HUES48 (cell line): ENCODE data around the gene MTUS2.

ENCODE experiments used
- H3K27ac ChIP-seq: one replicate; pipeline ENCODE4 v1.7.0; 2013; ENCODE audit warnings: low read depth, low read length, inconsistent platforms
- H3K27me3 ChIP-seq: 2 replicates; pipeline ENCODE4 v1.6.1; 2013; ENCODE audit warnings: mild to moderate bottlenecking, low read length; ENCODE audit not compliant: control insufficient read depth, insufficient read depth
- H3K36me3 ChIP-seq: 2 replicates; pipeline ENCODE4 v1.6.1; 2013; ENCODE audit warnings: low read length; ENCODE audit not compliant: control insufficient read depth, insufficient read depth
- H3K4me1 ChIP-seq: 2 replicates; pipeline ENCODE4 v1.6.1; 2013; ENCODE audit warnings: mild to moderate bottlenecking, low read length; ENCODE audit not compliant: control insufficient read depth, insufficient read depth
- H3K4me3 ChIP-seq: 2 replicates; pipeline ENCODE4 v1.5.1; 2013; ENCODE audit warnings: mild to moderate bottlenecking, low read depth, low read length
- H3K9ac ChIP-seq: 2 replicates; pipeline ENCODE4 v1.6.1; 2013; ENCODE audit warnings: mild to moderate bottlenecking, low read depth, low read length, moderate library complexity
- H3K9me3 ChIP-seq: 2 replicates; pipeline ENCODE4 v1.6.1; 2013; ENCODE audit warnings: low read length; ENCODE audit not compliant: control insufficient read depth, insufficient read depth

The MTUS2 gene

DNA sequence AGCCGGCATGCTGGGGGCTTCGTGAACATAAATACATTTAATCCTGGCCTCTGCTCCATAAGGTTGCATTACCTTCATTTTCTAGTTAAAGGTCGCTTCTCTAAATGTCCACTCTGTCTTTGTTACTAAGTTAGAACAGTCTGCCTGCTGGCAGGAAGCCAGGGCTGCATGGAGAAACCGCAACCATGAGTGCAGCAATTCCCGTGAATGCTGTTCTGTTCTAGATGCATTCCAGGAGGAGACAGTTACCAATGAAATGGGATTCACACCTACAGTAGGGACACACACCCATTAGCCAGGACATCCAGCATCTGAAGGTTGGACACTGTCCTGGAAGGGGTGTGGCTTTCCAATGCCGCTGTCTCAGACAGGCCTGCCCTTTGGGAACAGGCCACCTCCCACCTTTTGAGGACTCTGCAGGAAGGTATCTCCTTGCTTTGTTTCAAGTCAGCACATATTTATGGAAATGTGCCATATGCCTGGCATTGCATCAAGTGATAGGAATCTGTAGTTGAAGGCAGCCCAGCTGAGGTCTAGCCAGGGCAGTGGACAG lies 645.7 kb downstream of the MTUS2 start:
- H3K27ac ChIP-seq = no peak overlapping the region

DNA sequence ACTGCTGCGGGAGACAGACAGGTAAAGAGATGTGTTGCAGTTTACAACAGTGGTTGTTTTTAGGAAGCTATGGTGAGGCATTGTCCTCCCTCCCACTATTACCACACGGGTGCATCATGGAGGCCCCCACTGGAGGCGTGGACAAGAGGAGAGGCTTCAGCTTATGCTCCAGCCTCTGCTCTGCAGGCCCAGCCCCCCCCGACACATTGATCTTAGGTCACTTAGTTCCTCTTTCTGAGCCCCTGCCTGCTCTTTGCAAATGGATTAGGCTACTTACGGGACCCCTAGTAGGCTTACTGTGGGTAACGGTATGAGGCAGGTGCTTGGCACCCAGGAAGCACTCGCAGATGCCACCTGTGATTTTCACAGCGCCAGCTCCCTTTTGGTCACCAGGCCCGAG lies 651.4 kb downstream of the MTUS2 start:
- H3K4me1 ChIP-seq = no peaks in the 10 kb centered on the region
- H3K4me3 ChIP-seq = no peak overlapping the region

More for the DNA sequence above, 645.7 kb downstream of the MTUS2 start:
- H3K36me3 ChIP-seq = no peaks in the 10 kb centered on the region
- H3K27me3 ChIP-seq = no peaks in the 10 kb centered on the region
- no peaks in the 10 kb centered on the region for H3K4me1 ChIP-seq
- no peak overlapping the region for H3K4me3 ChIP-seq
- no peak overlapping the region for H3K9ac ChIP-seq
- H3K9me3 ChIP-seq = no peaks in the 10 kb centered on the region

DNA sequence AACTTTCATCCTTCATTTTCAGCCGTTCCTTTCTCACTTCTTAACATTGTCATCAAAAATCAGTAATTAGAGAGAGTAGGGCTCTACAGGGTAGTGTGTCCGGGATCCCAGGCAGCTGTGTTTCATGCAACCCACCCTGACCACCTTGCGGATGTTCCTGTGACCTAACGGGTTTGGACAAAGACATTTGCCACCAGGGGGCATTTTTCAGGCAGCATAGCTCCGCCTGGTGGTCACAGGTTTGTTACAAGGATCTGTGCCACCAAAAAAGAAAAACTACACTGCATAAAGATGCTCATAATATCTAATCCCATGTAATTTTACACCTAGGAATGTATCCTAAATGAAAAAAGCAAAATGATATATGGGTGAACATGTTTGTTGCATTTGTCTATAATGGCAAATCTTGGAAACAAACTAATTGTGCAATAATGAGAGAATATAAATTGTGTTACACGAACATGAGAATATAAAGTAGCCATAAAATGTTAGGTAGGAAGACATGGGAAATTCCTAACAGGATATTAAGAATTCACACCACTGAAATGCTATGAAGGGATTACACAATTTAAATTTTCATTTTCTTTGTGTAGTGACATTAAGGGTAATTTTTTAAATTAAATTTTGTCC lies 652.3 kb downstream of the MTUS2 start:
- H3K27ac ChIP-seq = no peak overlapping the region
- no peaks in the 10 kb centered on the region for H3K4me1 ChIP-seq
- no peak overlapping the region for H3K9ac ChIP-seq
- no peaks in the 10 kb centered on the region for H3K36me3 ChIP-seq
- no peaks in the 10 kb centered on the region for H3K27me3 ChIP-seq
- H3K9me3 ChIP-seq = no peaks in the 10 kb centered on the region
- no peak overlapping the region for H3K4me3 ChIP-seq

More for the DNA sequence above, 651.4 kb downstream of the MTUS2 start:
- Histone ChIP-seq H3K9ac (no peak overlapping the region), H3K36me3 (no peaks in the 10 kb centered on the region), H3K27ac (no peak overlapping the region), H3K27me3 (no peaks in the 10 kb centered on the region), H3K9me3 (no peaks in the 10 kb centered on the region)

GRCh38 chr13:29473166-29473565 lies 653.0 kb downstream of the MTUS2 start:
- no peak overlapping the region for H3K9ac ChIP-seq
- H3K36me3 ChIP-seq = no peaks in the 10 kb centered on the region
- H3K9me3 ChIP-seq = no peaks in the 10 kb centered on the region
- H3K27me3 ChIP-seq = no peaks in the 10 kb centered on the region
- H3K4me3 ChIP-seq = no peak overlapping the region
- no peak overlapping the region for H3K27ac ChIP-seq
- H3K4me1 ChIP-seq = no peaks in the 10 kb centered on the region

DNA sequence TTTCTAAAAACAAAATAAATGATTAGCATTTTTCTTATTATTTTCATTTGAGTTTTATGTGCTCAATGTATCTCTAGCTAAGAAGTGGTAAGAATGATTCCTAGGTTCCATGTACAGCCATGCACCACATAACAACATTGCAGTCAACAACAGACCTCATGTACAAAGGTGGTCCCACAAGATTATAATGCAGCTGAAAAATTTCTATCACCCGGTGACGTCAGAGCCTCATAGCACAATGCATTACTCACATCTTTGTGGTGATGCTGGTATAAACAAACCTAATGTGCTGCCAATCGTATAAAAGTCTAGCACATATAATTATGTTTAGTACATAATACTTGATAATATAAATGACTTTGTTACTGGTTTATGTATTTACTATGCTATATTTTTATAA lies 654.9 kb downstream of the MTUS2 start:
- H3K4me3 ChIP-seq = no peak overlapping the region
- H3K27me3 ChIP-seq = no peaks in the 10 kb centered on the region
- H3K36me3 ChIP-seq = no peaks in the 10 kb centered on the region
- H3K27ac ChIP-seq = no peak overlapping the region
- no peaks in the 10 kb centered on the region for H3K4me1 ChIP-seq
- no peak overlapping the region for H3K9ac ChIP-seq
- no peaks in the 10 kb centered on the region for H3K9me3 ChIP-seq

DNA sequence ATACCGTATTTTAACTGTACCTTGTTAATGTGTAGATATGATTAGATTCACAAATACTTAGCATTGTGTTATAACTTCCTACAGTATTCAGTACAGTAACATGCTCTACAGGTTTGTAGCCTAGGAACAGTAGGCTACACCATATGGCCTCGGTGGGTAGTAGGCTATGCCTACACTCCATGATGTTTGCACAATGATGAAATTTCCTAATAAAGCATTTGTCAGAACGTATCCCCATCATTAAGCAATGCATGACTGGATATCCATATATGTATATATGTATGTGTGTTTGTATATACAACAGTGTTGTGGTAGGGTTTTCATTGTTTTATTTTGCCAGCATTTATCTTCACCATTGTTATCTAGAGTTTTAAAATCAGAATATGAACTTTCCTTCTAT lies 655.9 kb downstream of the MTUS2 start:
- Histone ChIP-seq H3K27ac (no peak overlapping the region), H3K9me3 (no peaks in the 10 kb centered on the region), H3K36me3 (no peaks in the 10 kb centered on the region), H3K9ac (no peak overlapping the region), H3K4me1 (no peaks in the 10 kb centered on the region), H3K4me3 (no peak overlapping the region), H3K27me3 (no peaks in the 10 kb centered on the region)

DNA sequence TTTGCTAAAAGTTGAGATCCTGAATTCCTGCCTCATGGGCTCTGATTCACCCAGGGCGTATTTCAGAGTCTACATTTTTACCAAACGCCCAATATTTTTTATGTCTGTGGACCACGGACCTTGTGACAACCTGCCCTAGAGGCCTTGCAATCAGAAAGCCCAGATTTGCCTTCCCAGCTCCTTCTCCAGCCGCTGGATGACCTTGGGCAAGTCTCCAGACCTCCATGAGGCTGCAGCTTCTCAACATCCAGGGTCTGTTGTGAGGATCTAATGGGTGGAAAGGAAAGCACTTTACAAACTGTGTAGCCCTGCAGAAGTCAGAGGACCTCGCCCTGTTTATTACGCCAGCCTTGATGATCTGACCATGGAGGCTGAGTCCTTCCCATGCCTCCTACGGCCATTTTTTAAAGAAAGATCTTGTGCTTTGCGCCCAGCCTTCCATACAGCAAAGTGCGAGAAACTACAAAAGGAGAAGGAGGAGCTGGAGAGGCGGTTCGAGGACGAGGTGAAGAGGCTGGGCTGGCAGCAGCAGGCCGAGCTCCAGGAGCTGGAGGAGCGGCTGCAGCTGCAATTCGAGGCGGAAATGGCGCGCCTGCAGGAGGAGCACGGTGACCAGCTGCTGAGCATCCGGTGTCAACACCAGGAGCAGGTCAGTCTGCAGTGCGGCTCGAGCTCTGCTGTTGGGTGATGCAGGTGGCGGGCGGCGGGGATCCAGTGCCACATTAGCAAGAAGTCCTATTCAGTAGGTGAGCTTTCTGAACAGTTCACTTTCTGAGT lies 659.8 kb downstream of the MTUS2 start:
- H3K4me1 ChIP-seq = peaks cover 12% of the 10 kb centered on the region
- H3K9ac ChIP-seq = no peak overlapping the region
- H3K27me3 ChIP-seq = no peaks in the 10 kb centered on the region
- no peak overlapping the region for H3K4me3 ChIP-seq
- H3K27ac ChIP-seq = no peak overlapping the region
- H3K9me3 ChIP-seq = no peaks in the 10 kb centered on the region
- no peaks in the 10 kb centered on the region for H3K36me3 ChIP-seq

DNA sequence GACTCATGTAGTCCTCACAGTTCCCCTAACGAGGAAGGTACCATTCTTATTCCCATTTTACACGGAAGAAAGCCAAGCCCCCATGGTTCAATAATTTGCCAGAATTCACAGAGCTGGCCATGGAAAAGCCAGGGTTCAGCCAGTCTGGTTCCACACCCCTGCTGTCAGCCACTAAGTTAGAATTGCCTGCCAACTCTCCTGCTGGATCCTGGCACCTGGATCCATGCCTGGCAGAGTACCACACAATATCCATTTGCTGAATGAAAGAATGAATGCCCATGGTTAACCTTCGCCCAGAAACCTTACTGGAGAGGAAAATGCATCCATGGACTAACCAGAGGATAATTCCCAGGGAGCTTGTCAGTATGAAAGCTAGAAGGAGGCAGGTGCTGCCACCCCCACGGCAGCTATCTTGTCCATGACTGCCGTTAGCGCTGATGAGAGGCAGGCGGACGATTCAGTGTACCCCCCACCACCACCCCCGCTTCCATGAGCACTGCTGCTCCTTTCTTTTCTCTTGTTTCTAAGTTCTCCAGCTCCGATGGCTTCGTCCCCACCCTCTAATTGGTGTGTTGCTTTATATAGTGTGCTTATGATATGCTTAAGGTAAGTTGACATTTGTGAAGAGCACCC lies 660.9 kb downstream of the MTUS2 start:
- Histone ChIP-seq H3K9ac (no peak overlapping the region), H3K9me3 (no peaks in the 10 kb centered on the region), H3K36me3 (no peaks in the 10 kb centered on the region), H3K27ac (no peak overlapping the region), H3K27me3 (no peaks in the 10 kb centered on the region), H3K4me3 (no peak overlapping the region), H3K4me1 (peaks cover 12% of the 10 kb centered on the region)

- Histone ChIP-seq H3K9me3 (no peaks in the 10 kb centered on the region), H3K9ac (no peak overlapping the region), H3K27ac (no peak overlapping the region), H3K4me3 (no peak overlapping the region), H3K36me3 (no peaks in the 10 kb centered on the region), H3K4me1 (peaks cover 12% of the 10 kb centered on the region), H3K27me3 (no peaks in the 10 kb centered on the region)
Observed at GRCh38 chr13:29481603-29482002, 661.5 kb downstream of the MTUS2 start.

GRCh38 chr13:29482504-29482903 lies 662.4 kb downstream of the MTUS2 start:
- H3K9ac ChIP-seq = no peak overlapping the region
- H3K36me3 ChIP-seq = no peaks in the 10 kb centered on the region
- no peak overlapping the region for H3K27ac ChIP-seq
- peaks cover 12% of the 10 kb centered on the region for H3K4me1 ChIP-seq
- no peaks in the 10 kb centered on the region for H3K9me3 ChIP-seq
- no peaks in the 10 kb centered on the region for H3K27me3 ChIP-seq
- H3K4me3 ChIP-seq = no peak overlapping the region

DNA sequence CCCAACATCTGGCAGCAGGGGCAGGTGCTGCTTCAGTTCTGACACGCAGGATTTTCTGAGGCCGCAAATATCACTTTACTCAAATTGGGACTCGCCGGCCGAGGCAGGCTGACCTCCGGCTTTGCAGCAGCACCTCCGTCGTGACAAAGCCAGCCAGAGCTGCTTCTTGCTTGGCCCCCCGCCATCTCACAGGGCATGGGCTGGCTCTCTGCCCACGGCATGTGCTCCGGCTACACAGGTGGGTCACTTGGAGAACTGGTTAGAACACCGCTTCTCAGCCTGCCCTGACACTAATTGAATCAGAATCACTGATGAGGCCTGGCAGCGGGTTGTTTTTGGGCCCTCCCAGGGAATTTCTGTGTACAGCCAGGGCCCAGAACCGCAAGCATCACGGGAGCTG lies 663.1 kb downstream of the MTUS2 start:
- Histone ChIP-seq H3K27me3 (no peaks in the 10 kb centered on the region), H3K9ac (no peak overlapping the region), H3K36me3 (no peaks in the 10 kb centered on the region), H3K4me1 (peaks cover 17% of the 10 kb centered on the region), H3K27ac (no peak overlapping the region), H3K4me3 (no peak overlapping the region), H3K9me3 (no peaks in the 10 kb centered on the region)
